SK-N-SH (cell line): ENCODE measurements around the gene KIAA0319L. TPM values are rescaled to one million over a fixed set of nuclear protein-coding genes. Genes with fewer than 3 reads are reported as not detected.

ENCODE experiments used
- CTCF ChIA-PET: fragments of 300-600, 350-600 bp; formaldehyde crosslinking; extraction: SDS; loops from one replicate; lab custom pipeline; 2021; lab: Yijun Ruan, JAX
- POLR2A ChIA-PET: fragments of 350-600 bp; sonication (Branson Sonifier 250); formaldehyde crosslinking; extraction: SDS; loops from one replicate; lab custom pipeline; 2020; ENCODE audit warnings: antibody characterized with exemption, inconsistent platforms; lab: Yijun Ruan, JAX
- DNase-seq: peaks from one replicate; pipeline ENCODE4 v3.0.0; 2012
- H2AFZ ChIP-seq: fragments of 200-600 bp; sonication (generic); 2 replicates; pipeline ENCODE4 v1.8.1; 2016; ENCODE audit warnings: antibody characterized with exemption, mild to moderate bottlenecking, low read depth
- H3F3A ChIP-seq: fragments of 200-600 bp; sonication (generic); replicated peaks from 2 replicates; pipeline ENCODE3; 2016; ENCODE audit warnings: antibody characterized with exemption, mild to moderate bottlenecking; ENCODE audit not compliant: insufficient read depth
- H3K27ac ChIP-seq, 2 experiments: fragments of 200-500 bp in 1 of 2; fragments of 200-600 bp in 1 of 2; sonication (Bioruptor generic) in 1 of 2; sonication (generic), shearing (Covaris generic) in 1 of 2; 2 replicates each; pipeline versions ENCODE4 v1.5.1 to v1.6.1; 2014 to 2016; ENCODE audit warnings: low read depth in 2 of 2, inconsistent platforms in 1 of 2, low read length in 1 of 2, mild to moderate bottlenecking in 1 of 2, mixed read lengths in 1 of 2
- H3K27me3 ChIP-seq: fragments of 200-600 bp; sonication (generic), shearing (Covaris generic); 2 replicates; pipeline ENCODE4 v1.6.1; 2016; ENCODE audit warnings: mixed run types; ENCODE audit not compliant: insufficient read depth
- H3K36me3 ChIP-seq, 2 experiments: fragments of 200-500 bp in 1 of 2; fragments of 200-600 bp in 1 of 2; sonication (Bioruptor generic) in 1 of 2; sonication (generic) in 1 of 2; replicated peaks in 1 of 2; 2 replicates each; pipeline versions ENCODE3 to v1.5.1; 2014 to 2016; ENCODE audit warnings: low read length in 1 of 2, mild to moderate bottlenecking in 1 of 2; ENCODE audit not compliant: insufficient read depth in 2 of 2, control insufficient read depth in 1 of 2
- H3K4me1 ChIP-seq, 2 experiments: fragments of 200-500 bp in 1 of 2; fragments of 200-600 bp in 1 of 2; sonication (Bioruptor generic) in 1 of 2; sonication (generic), shearing (Covaris generic) in 1 of 2; 2 replicates each; pipeline versions ENCODE4 v1.5.1 to v1.6.1; 2014 to 2016; ENCODE audit warnings: low read depth in 1 of 2, low read length in 1 of 2, mixed run types in 1 of 2; ENCODE audit not compliant: insufficient read depth in 2 of 2, control insufficient read depth in 1 of 2
- H3K4me2 ChIP-seq: fragments of 200-600 bp; sonication (generic), shearing (Covaris generic); 2 replicates; pipeline ENCODE4 v1.6.1; 2017; ENCODE audit warnings: mixed run types
- H3K4me3 ChIP-seq, 2 experiments: fragments of 200-500 bp in 1 of 2; fragments of 200-600 bp in 1 of 2; sonication (Bioruptor generic) in 1 of 2; sonication (generic), shearing (Covaris generic) in 1 of 2; 2 replicates each; pipeline versions ENCODE4 v1.5.1 to v1.8.1; 2014 to 2016; ENCODE audit warnings: low read depth in 2 of 2, inconsistent platforms in 1 of 2, low read length in 1 of 2, mild to moderate bottlenecking in 1 of 2, mixed read lengths in 1 of 2, moderate library complexity in 1 of 2
- H3K79me2 ChIP-seq: fragments of 200-600 bp; sonication (generic); 2 replicates; pipeline ENCODE4 v1.8.1; 2017; ENCODE audit warnings: mild to moderate bottlenecking; ENCODE audit not compliant: insufficient read depth
- H3K9ac ChIP-seq: fragments of 200-600 bp; sonication (generic); 2 replicates; pipeline ENCODE4 v1.6.1; 2017; ENCODE audit warnings: mixed run types
- H3K9me2 ChIP-seq: fragments of 200-600 bp; sonication (generic); 2 replicates; pipeline ENCODE4 v1.6.1; 2017; ENCODE audit warnings: mixed run types
- H3K9me3 ChIP-seq: fragments of 200-600 bp; sonication (generic); 2 replicates; pipeline ENCODE4 v1.6.1; 2017; ENCODE audit warnings: mixed run types, mild to moderate bottlenecking, moderate library complexity
- H4K20me1 ChIP-seq: fragments of 200-600 bp; sonication (generic); 2 replicates; pipeline ENCODE4 v1.6.1; 2017; ENCODE audit warnings: mild to moderate bottlenecking, mixed run types; ENCODE audit not compliant: insufficient read depth
- CHD2 ChIP-seq: fragments of 150-350 bp; IDR thresholded peaks from 2 replicates; pipeline ENCODE4 v1.6.1; 2018; ENCODE audit warnings: low read length; ENCODE audit not compliant: partially characterized antibody
- CTCF ChIP-seq: fragments of 200-600 bp; sonication (generic); IDR thresholded peaks from 2 replicates; pipeline ENCODE4 v1.6.1; 2017; ENCODE audit warnings: antibody characterized with exemption, mild to moderate bottlenecking, moderate library complexity
- ELF1 ChIP-seq: IDR thresholded peaks from 2 replicates; pipeline ENCODE4 v1.4.0; 2012
- EZH2phosphoT487 ChIP-seq: fragments of 200-600 bp; sonication (generic); IDR thresholded peaks from 2 replicates; pipeline ENCODE4 v1.6.1; 2017; ENCODE audit warnings: low read depth, mixed run types, mild to moderate bottlenecking, antibody characterized with exemption, moderate library complexity, borderline replicate concordance
- FOSL2 ChIP-seq: IDR thresholded peaks from 2 replicates; pipeline ENCODE4 v1.4.0; 2012; ENCODE audit warnings: low read depth, mild to moderate bottlenecking, moderate library complexity, borderline replicate concordance
- FOXJ3 ChIP-seq: sonication (generic); formaldehyde crosslinking; IDR thresholded peaks from 2 replicates; pipeline ENCODE4 v1.5.1; 2020; ENCODE audit warnings: mild to moderate bottlenecking, missing genetic modification reagents
- GABPA ChIP-seq: IDR thresholded peaks from 2 replicates; pipeline ENCODE4 v1.4.0; 2012; ENCODE audit warnings: low read depth, mild to moderate bottlenecking
- GATA2 ChIP-seq: sonication (generic); formaldehyde crosslinking; IDR thresholded peaks from 2 replicates; pipeline ENCODE4 v1.5.0; 2020; ENCODE audit warnings: mild to moderate bottlenecking, missing genetic modification reagents
- IRF3 ChIP-seq: fragments of 150-350 bp; IDR thresholded peaks from 2 replicates; pipeline ENCODE4 v1.6.1; 2016; ENCODE audit warnings: mild to moderate bottlenecking, low read depth, low read length
- MEF2A ChIP-seq: IDR thresholded peaks from 2 replicates; pipeline ENCODE4 v1.4.0; 2012; ENCODE audit warnings: low read depth, borderline replicate concordance
- MXI1 ChIP-seq: IDR thresholded peaks from 2 replicates; pipeline ENCODE4 v1.6.1; 2012; ENCODE audit warnings: mild to moderate bottlenecking, low read depth, low read length, improper control_type of control experiment
- NRF1 ChIP-seq: IDR thresholded peaks from 2 replicates; pipeline ENCODE4 v1.6.1; 2012; ENCODE audit warnings: low read depth, mild to moderate bottlenecking, low read length
- PBX3 ChIP-seq: IDR thresholded peaks from 2 replicates; pipeline ENCODE4; 2012
- POLR2AphosphoS5 ChIP-seq: IDR thresholded peaks from 2 replicates; pipeline ENCODE4 v1.6.1; 2012; ENCODE audit warnings: low read depth, low read length
- RAD21 ChIP-seq: IDR thresholded peaks from 2 replicates; pipeline ENCODE4 v1.6.1; 2012; ENCODE audit warnings: mild to moderate bottlenecking, low read length
- RCOR1 ChIP-seq: fragments of 150-350 bp; IDR thresholded peaks from 2 replicates; pipeline ENCODE4 v1.6.1; 2017; ENCODE audit warnings: antibody characterized with exemption, low read length
- REST ChIP-seq: IDR thresholded peaks from 2 replicates; pipeline ENCODE4 v1.6.1; 2012; ENCODE audit warnings: mild to moderate bottlenecking, low read depth, low read length, moderate library complexity
- RFX5 ChIP-seq: IDR thresholded peaks from 2 replicates; pipeline ENCODE4 v1.6.1; 2012; ENCODE audit warnings: mild to moderate bottlenecking, improper control_type of control experiment, low read length
- TAF1 ChIP-seq: IDR thresholded peaks from 2 replicates; pipeline ENCODE4 v1.6.1; 2012; ENCODE audit warnings: low read depth, mild to moderate bottlenecking, low read length, moderate library complexity, borderline replicate concordance
- TEAD4 ChIP-seq: IDR thresholded peaks from 2 replicates; pipeline ENCODE4 v1.4.0; 2012; ENCODE audit warnings: mild to moderate bottlenecking, borderline replicate concordance; ENCODE audit not compliant: insufficient read depth
- YY1 ChIP-seq: IDR thresholded peaks from 2 replicates; pipeline ENCODE4 v1.4.0; 2012; ENCODE audit warnings: low read depth, mild to moderate bottlenecking
- ZBTB33 ChIP-seq: IDR thresholded peaks from 2 replicates; pipeline ENCODE4 v1.4.0; 2012; ENCODE audit warnings: low read depth, borderline replicate concordance
- WGBS: methylation state at CpG from one replicate; pipeline ENCODE4 v1.1.6; 2017; ENCODE audit warnings: low lambda C conversion rate; 5-methylcytosine and 5-hydroxymethylcytosine counted together
- polyA plus RNA-seq, 3 experiments: library from polyadenylated mRNA; depleted of rRNA; stranded (reverse); fragments of >200 nt; gene quantifications; 2 replicates each; pipeline ENCODE4 v1.2.3, GENCODE V29; 2012
- TF ChIP-seq, protein P1 (sequence below): IDR thresholded peaks from 2 replicates; pipeline ENCODE4 v1.4.0; 2012; ENCODE audit warnings: low read depth
- TF ChIP-seq, protein P2 (sequence below): IDR thresholded peaks from 2 replicates; pipeline ENCODE4 v1.4.0; 2012; ENCODE audit warnings: low read depth, borderline replicate concordance

Gene KIAA0319L
- polyA plus RNA-seq, 1 of the 3 experiments (the other 2 are of a cell fraction), result 51.9 TPM

- H2AFZ ChIP-seq, result no peak overlapping the region
- peak; percentile 54 for DNase-seq
- H3K9me3 ChIP-seq, result no peaks in the 10 kb centered on the region
- POLR2A ChIA-PET, result no interaction called here
- H3K79me2 ChIP-seq, result peaks cover 51% of the 10 kb centered on the region
- no peaks in the 10 kb centered on the region for H3K27me3 ChIP-seq
- H3K4me1 ChIP-seq, result peaks cover 17 to 31% of the 10 kb centered on the region in 2 experiments; a peak in 3 of 4 replicates
- no peak overlapping the region for H3K4me3 ChIP-seq
- H3K36me3 ChIP-seq, result peaks cover 0 to 15% of the 10 kb centered on the region in 2 experiments
- no peak overlapping the region for H3K4me2 ChIP-seq
- H3K9ac ChIP-seq, result no peak overlapping the region
- peaks cover 15% of the 10 kb centered on the region for H4K20me1 ChIP-seq
- peak overlapping the region in 1 of 2 experiments; percentile 51; a peak in 2 of 4 replicates for H3K27ac ChIP-seq
- 80% methylated on average over 3 of the region's 3 CpGs for WGBS
- CTCF ChIA-PET, result interaction anchor here (1.3 to 1.4 kb wide), 2 partner anchors 10 kb away, joined by 4 to 5 read pairs; no protein-coding TSS in a partner anchor
- H3K9me2 ChIP-seq, result no peaks in the 10 kb centered on the region
- H3F3A ChIP-seq, result peaks cover 8% of the 10 kb centered on the region
- no peak for TF ChIP-seq EZH2phosphoT487
- TF ChIP-seq YY1, result no peak
- no peak for TF ChIP-seq GABPA
- TF ChIP-seq IRF3, result no peak
- TF ChIP-seq FOSL2, result no peak
- no peak for TF ChIP-seq TAF1
- TF ChIP-seq CHD2, result peak; percentile 71
- 0 out of 2 replicates have a peak, but pooled peaks have one; percentile 26 for TF ChIP-seq MXI1
- TF ChIP-seq CTCF, result no peak
- no peak for TF ChIP-seq TEAD4
- TF ChIP-seq ELF1, result no peak
- TF ChIP-seq, protein P1, sequence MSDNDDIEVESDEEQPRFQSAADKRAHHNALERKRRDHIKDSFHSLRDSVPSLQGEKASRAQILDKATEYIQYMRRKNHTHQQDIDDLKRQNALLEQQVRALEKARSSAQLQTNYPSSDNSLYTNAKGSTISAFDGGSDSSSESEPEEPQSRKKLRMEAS, result no peak
- TF ChIP-seq FOXJ3 (CRISPR knock-in tag), result no peak
- TF ChIP-seq GATA2, result peak; percentile 64
- no peak for TF ChIP-seq RAD21
- TF ChIP-seq NRF1, result no peak
- no peak for TF ChIP-seq REST
- TF ChIP-seq, protein P2, sequence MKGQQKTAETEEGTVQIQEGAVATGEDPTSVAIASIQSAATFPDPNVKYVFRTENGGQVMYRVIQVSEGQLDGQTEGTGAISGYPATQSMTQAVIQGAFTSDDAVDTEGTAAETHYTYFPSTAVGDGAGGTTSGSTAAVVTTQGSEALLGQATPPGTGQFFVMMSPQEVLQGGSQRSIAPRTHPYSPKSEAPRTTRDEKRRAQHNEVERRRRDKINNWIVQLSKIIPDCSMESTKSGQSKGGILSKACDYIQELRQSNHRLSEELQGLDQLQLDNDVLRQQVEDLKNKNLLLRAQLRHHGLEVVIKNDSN, result no peak
- TF ChIP-seq ZBTB33, result no peak
- TF ChIP-seq RCOR1, result peak; percentile 90
- TF ChIP-seq MEF2A, result no peak
- TF ChIP-seq RFX5, result no peak
- no peak for TF ChIP-seq POLR2AphosphoS5
- TF ChIP-seq PBX3, result no peak
Observed at GRCh38 chr1:35509558-35509957, 47.6 kb downstream of the KIAA0319L start.
